BJ (cell line): ENCODE data around the gene VWA5B2. TPM values are rescaled to one million over a fixed set of nuclear protein-coding genes. Genes with fewer than 3 reads are reported as not detected.

ENCODE experiments used
- CTCF ChIA-PET: fragments of 350-600 bp; formaldehyde crosslinking; extraction: SDS; loops from one replicate; lab custom pipeline; 2021; ENCODE audit warnings: antibody characterized with exemption, inconsistent platforms; lab: Yijun Ruan, JAX
- POLR2A ChIA-PET: fragments of 300-600 bp; sonication (Branson Sonifier 250); formaldehyde crosslinking; extraction: SDS; loops from one replicate; lab custom pipeline; 2021; ENCODE audit warnings: antibody characterized with exemption; lab: Charles Lee
- DNase-seq: peaks from one replicate; pipeline ENCODE4 v3.0.0-alpha.2; 2011; ENCODE audit warnings: low read depth
- H3K27me3 ChIP-seq: 2 replicates; pipeline ENCODE4 v1.6.0; 2011; ENCODE audit warnings: low read length; ENCODE audit not compliant: control insufficient read depth, insufficient read depth
- H3K36me3 ChIP-seq: 2 replicates; pipeline ENCODE4 v1.5.1; 2011; ENCODE audit warnings: low read length; ENCODE audit not compliant: control insufficient read depth, insufficient read depth
- H3K4me3 ChIP-seq: 2 replicates; pipeline ENCODE4 v1.5.1; 2011; ENCODE audit warnings: low read depth, mild to moderate bottlenecking, control low read depth, low read length
- CTCF ChIP-seq: IDR thresholded peaks from 2 replicates; pipeline ENCODE4 v1.5.1; 2011; ENCODE audit warnings: low read depth, mild to moderate bottlenecking, control low read depth, inconsistent platforms, low read length, moderate library complexity; ENCODE audit not compliant: insufficient read depth
- polyA plus RNA-seq: library from polyadenylated mRNA; depleted of rRNA; stranded (reverse); fragments of >200 nt; gene quantifications from 2 replicates; pipeline ENCODE4 v1.2.3, GENCODE V29; 2011

VWA5B2 gene
- polyA plus RNA-seq, 1 experiment = not detected

GRCh38 chr3:184230603-184231528, 1.5 kb downstream of the VWA5B2 start:
- no peak overlapping the region for H3K4me3 ChIP-seq
- POLR2A ChIA-PET = no interaction called here
- H3K27me3 ChIP-seq = peaks cover 42% of the 10 kb centered on the region
- no peaks in the 10 kb centered on the region for H3K36me3 ChIP-seq
- no peak for DNase-seq
- no peak for TF ChIP-seq CTCF
- CTCF ChIA-PET = interaction anchor here (0.6 to 1.1 kb wide), 2 partner anchors 9 to 19 kb away, joined by 3 read pairs; no protein-coding TSS in a partner anchor

DNA sequence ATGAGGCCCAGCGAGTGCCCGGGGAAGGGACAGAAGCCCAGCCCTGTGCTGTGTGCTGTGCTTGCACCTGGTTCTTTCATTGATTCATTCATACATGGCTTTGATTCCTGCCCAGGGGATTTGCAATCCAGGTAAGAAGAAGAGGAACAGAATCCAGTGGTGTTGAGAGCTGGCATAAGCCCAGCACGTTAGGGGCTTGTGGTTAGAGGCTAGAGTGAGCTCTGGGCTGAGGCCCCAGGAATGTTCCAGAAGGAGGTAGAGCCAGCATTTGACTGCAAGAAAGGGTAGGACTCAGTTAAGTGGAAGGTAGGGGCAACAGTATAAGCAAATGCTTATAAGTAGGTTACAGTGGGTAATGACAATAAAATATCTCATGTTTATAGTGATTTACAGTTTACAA, 2.3 kb downstream of the VWA5B2 start:
- ChIA-PET CTCF (interaction anchor here (0.7 kb wide), 1 partner anchor 9 kb away, joined by 3 read pairs; no protein-coding TSS in a partner anchor), POLR2A (no interaction called here)
- no peak overlapping the region for H3K4me3 ChIP-seq
- DNase-seq = no peak
- H3K27me3 ChIP-seq = peaks cover 42% of the 10 kb centered on the region
- no peak for TF ChIP-seq CTCF
- H3K36me3 ChIP-seq = no peaks in the 10 kb centered on the region

DNA sequence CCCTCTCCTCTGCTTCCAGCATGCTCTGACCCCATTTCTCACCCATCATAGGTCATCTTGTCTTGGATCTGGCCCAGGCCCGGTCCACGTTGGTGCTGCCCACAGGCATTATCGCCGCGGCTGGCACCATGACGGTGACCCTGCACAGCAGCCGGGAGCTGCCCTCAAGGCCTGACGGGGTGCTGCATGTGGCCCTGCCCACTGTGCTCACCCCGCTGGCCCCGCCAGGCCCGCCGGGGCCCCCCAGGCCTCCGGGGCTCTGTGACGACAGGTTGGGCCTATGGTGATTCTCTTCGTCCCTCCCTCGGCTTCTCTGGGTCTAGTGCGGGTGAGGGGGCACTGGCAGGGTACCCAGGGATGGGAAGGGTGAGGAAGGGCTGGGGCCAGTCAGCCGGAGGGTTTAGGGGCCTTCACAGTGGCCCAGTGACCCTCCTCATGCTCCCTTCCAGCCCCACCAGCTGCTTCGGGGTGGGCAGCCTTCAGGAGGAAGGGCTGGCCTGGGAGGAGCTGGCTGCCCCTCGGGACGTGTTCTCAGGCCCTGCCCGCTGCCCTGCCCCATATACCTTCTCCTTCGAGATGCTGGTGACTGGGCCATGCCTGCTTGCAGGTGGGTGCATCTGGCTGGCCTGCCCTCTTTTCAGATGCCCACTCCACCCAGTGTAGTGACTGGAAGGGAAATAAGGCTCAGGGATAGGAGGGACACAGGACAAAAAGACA, 3.9 kb downstream of the VWA5B2 start:
- CTCF ChIA-PET = no interaction called here

GRCh38 chr3:184234224-184234623, 4.8 kb downstream of the VWA5B2 start:
- Histone ChIP-seq H3K36me3 (no peaks in the 10 kb centered on the region), H3K27me3 (peaks cover 25% of the 10 kb centered on the region), H3K4me3 (no peak overlapping the region)
- ChIA-PET POLR2A (no interaction called here), CTCF (no interaction called here)
- TF ChIP-seq CTCF = peak; percentile 27; the same call in 1 of the 2 replicates
- DNase-seq = peak; percentile 25

More for the DNA sequence above, 3.9 kb downstream of the VWA5B2 start:
- no peak for TF ChIP-seq CTCF
- Histone ChIP-seq H3K4me3 (no peak overlapping the region), H3K27me3 (peaks cover 34% of the 10 kb centered on the region), H3K36me3 (no peaks in the 10 kb centered on the region)
- POLR2A ChIA-PET = interaction anchor here (0.5 kb wide), 1 partner anchor 1077 kb away, joined by 4 read pairs; no protein-coding TSS in a partner anchor
- DNase-seq = no peak
